C4-2B (cell line): ENCODE data around the gene TPP1.

Experiments
- ZFX ChIP-seq: fragments of 450-650 bp; IDR thresholded peaks from 2 replicates; pipeline ENCODE4 v1.6.1; 2017
- TF ChIP-seq, protein P1 (sequence below): fragments of 450-650 bp; conservative IDR thresholded peaks from 2 replicates; pipeline ENCODE4 v1.5.1; 2017; ENCODE audit warnings: mild to moderate bottlenecking

DNA sequence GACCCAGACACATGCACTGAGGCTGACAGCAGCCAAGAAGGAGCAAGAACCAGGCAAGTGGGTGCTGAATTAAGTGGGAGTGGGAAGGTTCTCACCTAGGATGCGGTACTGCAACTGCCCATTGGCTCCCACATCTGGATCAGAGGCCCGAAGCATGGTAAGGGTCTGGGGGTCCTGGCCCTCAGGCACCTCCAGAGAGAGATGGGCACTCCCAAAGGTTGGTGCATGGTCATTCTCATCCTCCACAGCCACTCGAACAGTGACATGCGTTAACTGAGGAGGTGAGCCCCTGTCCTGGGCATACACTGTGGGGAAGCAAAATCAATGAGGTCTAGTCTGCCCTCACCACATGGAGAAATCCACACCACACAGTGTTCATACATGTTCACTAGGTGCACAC lies 9.3 kb upstream of the TPP1 start:
- TF ChIP-seq, protein P1, sequence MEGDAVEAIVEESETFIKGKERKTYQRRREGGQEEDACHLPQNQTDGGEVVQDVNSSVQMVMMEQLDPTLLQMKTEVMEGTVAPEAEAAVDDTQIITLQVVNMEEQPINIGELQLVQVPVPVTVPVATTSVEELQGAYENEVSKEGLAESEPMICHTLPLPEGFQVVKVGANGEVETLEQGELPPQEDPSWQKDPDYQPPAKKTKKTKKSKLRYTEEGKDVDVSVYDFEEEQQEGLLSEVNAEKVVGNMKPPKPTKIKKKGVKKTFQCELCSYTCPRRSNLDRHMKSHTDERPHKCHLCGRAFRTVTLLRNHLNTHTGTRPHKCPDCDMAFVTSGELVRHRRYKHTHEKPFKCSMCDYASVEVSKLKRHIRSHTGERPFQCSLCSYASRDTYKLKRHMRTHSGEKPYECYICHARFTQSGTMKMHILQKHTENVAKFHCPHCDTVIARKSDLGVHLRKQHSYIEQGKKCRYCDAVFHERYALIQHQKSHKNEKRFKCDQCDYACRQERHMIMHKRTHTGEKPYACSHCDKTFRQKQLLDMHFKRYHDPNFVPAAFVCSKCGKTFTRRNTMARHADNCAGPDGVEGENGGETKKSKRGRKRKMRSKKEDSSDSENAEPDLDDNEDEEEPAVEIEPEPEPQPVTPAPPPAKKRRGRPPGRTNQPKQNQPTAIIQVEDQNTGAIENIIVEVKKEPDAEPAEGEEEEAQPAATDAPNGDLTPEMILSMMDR, result no peak
- TF ChIP-seq ZFX, result no peak
